NOMO-1 (cell line): ENCODE measurements around the gene NLGN1.
A peak's percentile ranks its signal among the peaks of the same experiment; 100 is the strongest.

Experiments used
- DNase-seq, 2 experiments: peaks; one replicate each; lab custom pipeline; 2025; ENCODE audit not compliant: unreplicated experiment in 2 of 2; lab: John Stamatoyannopoulos, UW

The NLGN1 gene

GRCh38 chr3:174058804-174059203 is 661.3 kb downstream of the NLGN1 start:
- DNase-seq = no peak

DNA sequence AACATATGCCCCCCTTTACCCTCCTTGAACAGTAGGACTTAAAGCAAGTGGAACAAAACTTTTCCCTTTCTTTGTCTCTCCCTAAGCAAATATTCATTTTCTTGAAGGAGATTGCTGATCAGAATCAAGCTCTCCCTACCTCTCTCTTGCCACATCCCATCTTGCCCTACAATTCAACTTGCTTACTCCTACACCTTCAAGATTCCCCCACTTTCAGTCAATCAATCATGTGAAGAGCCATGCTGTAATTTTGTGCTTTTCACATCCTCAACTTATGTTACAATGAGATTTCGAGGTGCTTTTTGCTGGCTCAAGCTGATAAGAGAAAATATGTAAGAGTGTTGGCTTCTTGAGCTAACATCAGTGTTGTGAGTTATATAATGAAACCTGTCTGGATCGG is 662.9 kb downstream of the NLGN1 start:
- DNase-seq = no peak

GRCh38 chr3:174061162-174061561 is 663.6 kb downstream of the NLGN1 start:
- DNase-seq = no peak

DNA sequence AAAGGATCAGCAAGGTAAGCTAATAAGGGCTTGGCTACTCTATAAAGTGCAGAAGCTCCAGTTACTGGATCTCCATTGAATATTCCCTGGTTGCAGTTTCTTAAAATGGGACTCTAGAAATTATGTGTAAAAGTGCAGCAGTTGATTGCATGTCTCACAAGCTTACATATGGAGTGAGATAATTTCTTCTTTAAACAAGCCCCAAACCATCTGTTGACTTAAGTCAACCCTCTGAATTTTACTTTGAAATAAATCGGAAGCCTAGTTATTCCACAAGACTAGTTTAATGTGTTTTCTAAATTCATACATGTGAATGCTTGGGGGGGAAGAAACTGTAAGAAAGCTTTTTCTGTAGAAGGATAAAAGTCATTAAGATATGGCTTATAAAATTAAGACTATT is 664.2 kb downstream of the NLGN1 start:
- no peak for DNase-seq

- no peak for DNase-seq
These were observed 665.4 kb downstream of the NLGN1 start for GRCh38 chr3:174062923-174063322.

GRCh38 chr3:174068035-174068434 is 670.5 kb downstream of the NLGN1 start:
- no peak for DNase-seq

DNA sequence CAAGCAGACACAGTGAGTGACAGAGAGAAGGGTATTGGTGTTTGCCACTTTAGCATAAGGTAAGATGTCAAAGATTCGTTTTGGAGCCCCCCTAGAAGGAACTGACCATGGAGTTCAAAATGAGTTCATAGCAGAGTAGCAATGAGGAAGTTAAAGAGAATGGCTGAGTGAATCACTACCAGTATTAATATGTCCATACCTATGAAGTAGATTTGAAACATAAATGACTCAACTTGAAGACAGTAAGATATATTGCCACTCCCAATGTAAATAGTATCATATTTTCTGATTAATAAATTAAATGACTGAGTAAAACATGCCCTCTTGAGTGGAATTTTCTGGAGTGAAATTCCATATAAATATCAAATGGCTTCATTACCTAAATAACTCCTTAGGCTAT is 675.1 kb downstream of the NLGN1 start:
- DNase-seq = no peak

DNA sequence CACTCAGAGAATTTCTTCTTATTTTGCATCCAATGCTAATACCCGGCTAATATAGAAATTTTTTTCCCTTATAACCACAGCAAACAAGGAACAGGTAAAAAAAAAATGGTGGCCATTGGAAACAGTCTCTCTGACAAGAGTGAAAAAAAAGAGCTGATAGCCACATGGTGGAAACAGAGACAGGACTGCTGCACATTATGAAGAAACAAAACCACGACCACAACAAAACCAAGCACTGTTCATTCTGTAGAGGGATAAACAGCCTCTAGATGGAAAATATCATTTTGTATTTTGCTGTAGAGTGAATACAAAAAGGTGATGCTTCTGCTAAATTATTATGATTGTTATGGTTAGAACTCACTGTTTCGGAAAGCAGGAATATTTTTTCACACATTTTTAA is 686.2 kb downstream of the NLGN1 start:
- DNase-seq = no peak

GRCh38 chr3:174089592-174089991 is 692.0 kb downstream of the NLGN1 start:
- no peak for DNase-seq

GRCh38 chr3:174094669-174095068 is 697.1 kb downstream of the NLGN1 start:
- no peak for DNase-seq

GRCh38 chr3:174097686-174098085 is 700.1 kb downstream of the NLGN1 start:
- DNase-seq = no peak

- DNase-seq = no peak
These were observed 701.2 kb downstream of the NLGN1 start for GRCh38 chr3:174098746-174099145.

GRCh38 chr3:174099724-174100123 is 702.2 kb downstream of the NLGN1 start:
- DNase-seq = no peak

- no peak for DNase-seq
These were observed 703.2 kb downstream of the NLGN1 start for GRCh38 chr3:174100744-174101143.

DNA sequence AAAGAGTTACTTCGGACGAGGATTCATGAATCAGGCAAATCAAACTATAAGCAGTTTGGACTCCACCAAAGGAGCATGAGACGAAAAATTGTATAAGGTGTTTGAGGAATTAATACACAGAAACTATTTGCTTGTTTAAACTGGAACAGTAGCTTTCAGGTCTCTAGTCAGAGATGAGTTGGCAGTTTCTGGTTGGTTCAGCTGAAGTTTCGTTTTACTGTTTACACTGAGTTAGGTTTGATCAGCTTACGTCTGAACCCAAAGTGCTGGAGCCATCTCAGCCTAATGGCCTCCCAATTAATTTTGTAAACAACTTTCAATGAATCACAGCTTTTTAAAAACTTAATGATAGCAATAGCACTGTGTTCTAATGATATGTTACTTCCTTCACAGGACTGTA is 703.7 kb downstream of the NLGN1 start:
- no peak for DNase-seq

DNA sequence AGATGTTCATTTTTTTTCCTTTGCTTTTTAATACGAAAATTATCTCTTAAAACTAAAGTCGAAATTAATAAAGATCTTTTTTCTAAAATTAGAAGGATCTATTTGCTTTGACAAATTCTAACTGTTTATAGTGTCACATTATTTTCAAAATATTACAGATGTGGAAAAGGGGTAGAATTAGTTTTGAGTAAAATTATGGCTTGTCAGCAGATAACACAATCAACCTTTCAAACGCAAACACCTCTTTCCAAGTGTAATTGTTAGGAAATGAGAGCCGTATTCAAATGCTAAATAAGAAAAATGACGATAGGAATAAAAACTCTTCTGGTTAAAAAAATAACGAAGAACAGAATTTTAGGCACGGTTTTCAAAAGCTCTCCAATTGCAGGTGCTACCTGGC is 704.7 kb downstream of the NLGN1 start:
- DNase-seq = no peak

GRCh38 chr3:174102866-174103265 is 705.3 kb downstream of the NLGN1 start:
- DNase-seq = no peak

DNA sequence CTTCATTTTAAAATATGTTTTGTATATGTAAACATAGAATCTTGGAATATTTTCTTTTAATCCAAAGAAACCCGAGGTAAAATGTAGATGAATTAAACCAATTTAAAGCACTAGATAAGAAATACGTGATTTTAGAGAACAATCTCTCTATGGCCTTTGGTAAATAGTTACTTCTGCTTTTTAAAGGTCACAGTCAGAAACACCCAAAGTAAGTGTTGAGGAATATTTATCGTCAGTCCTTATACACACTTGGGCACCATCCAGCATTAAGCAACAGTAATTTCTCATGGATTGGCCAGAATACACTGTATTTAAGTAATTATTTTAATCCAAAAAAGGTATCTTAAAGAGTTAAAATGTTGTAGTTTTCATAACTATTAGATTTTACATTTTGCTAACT is 713.2 kb downstream of the NLGN1 start:
- peak in 1 of 2 experiments; percentile 24 for DNase-seq

- no peak for DNase-seq
These were observed 714.2 kb downstream of the NLGN1 start for GRCh38 chr3:174111776-174112175.

- DNase-seq = no peak
These were observed 718.9 kb downstream of the NLGN1 start for GRCh38 chr3:174116421-174116820.

DNA sequence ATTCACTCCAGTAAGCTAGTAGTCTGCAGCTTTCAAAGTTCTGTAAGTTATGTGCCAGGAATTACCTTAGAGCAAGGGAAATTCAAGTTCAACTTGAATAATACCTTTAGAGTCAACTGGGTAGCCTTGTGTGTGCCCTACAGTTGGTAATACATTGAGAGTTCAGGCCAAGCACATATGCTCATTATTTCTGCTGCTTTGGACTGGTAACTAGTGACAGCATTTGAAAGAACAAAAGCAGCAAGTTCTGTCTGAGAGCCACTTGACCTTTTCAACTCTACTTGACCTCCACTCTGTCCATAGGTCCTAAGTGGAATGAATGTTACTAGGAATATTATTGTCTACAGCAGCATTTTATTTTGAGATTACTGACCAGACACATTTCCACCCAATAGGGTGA is 723.5 kb downstream of the NLGN1 start:
- no peak for DNase-seq

- DNase-seq = no peak
These were observed 724.9 kb downstream of the NLGN1 start for GRCh38 chr3:174122411-174122810.

- peak; percentile 34 to 39 for DNase-seq
These were observed 727.8 kb downstream of the NLGN1 start for GRCh38 chr3:174125267-174125824.
